Mononuclear cell (primary cell): Measurements from ENCODE around the gene HES2. TPM values are rescaled to one million over a fixed set of nuclear protein-coding genes. Genes with fewer than 3 reads are reported as not detected.

Experiments
- H3K27me3 ChIP-seq: 2 replicates; pipeline ENCODE4 v1.6.0; 2011; ENCODE audit warnings: low read length, control low read depth; ENCODE audit not compliant: insufficient read depth
- H3K4me1 ChIP-seq: 2 replicates; pipeline ENCODE4 v1.5.1; 2011; ENCODE audit warnings: mild to moderate bottlenecking, low read length, control low read depth; ENCODE audit not compliant: insufficient read depth
- H3K4me3 ChIP-seq: 2 replicates; pipeline ENCODE4 v1.5.1; 2011; ENCODE audit warnings: mild to moderate bottlenecking, low read length, moderate library complexity
- H3K9me3 ChIP-seq: 2 replicates; pipeline ENCODE4 v1.5.1; 2011; ENCODE audit warnings: low read depth, mild to moderate bottlenecking, control low read depth, low read length
- total RNA-seq: library from RNA; depleted of rRNA; stranded (reverse); fragments of >200 nt; gene quantifications from one replicate; pipeline ENCODE4 v1.2.3, GENCODE V29; 2012

The HES2 gene, protein sequence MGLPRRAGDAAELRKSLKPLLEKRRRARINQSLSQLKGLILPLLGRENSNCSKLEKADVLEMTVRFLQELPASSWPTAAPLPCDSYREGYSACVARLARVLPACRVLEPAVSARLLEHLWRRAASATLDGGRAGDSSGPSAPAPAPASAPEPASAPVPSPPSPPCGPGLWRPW
- total RNA-seq, result not detected

DNA sequence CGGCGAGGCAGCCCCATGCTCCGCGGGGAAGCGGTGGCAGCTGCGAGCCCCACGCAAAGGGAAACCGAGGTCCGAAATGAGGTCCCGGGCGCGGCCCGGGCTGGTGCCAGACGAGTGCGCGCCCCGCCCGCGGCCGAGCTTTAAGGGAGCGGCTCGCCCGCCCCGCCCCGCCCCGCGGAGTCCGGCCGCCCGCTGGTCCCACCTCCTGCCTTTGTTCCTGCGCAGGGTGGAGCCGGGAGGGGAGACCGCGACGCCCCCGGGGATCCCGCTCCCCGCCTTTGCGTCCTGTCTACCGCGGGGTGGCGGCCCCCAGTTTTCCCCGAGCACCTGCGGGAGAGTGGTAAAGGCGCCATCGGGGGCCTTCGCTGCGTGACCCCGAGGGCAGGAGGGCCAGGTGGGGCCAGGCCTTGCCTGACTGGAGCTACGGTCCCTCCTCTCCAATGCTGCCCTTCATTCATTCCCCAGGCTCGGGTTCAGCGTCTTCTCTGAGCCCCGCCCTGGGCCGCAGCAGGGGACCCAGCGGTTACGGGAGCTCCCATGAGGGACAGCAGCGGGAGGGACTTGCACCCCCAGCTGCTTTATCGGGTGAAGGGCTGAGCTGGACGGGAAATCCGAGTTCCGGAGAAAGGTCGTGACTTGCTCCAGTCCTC lies at the start of gene HES2:
Gene HES2 (minus strand): TSS at position 116 of the 650 bp plus-strand sequence. CDS start 99 bp downstream, at position 17.
- peaks cover 16% of the 10 kb centered on the region for H3K4me1 ChIP-seq
- H3K27me3 ChIP-seq, result peaks cover 59% of the 10 kb centered on the region
- H3K4me3 ChIP-seq, result no peak within 1 kb of the TSS
- no peaks in the 10 kb centered on the region for H3K9me3 ChIP-seq

DNA sequence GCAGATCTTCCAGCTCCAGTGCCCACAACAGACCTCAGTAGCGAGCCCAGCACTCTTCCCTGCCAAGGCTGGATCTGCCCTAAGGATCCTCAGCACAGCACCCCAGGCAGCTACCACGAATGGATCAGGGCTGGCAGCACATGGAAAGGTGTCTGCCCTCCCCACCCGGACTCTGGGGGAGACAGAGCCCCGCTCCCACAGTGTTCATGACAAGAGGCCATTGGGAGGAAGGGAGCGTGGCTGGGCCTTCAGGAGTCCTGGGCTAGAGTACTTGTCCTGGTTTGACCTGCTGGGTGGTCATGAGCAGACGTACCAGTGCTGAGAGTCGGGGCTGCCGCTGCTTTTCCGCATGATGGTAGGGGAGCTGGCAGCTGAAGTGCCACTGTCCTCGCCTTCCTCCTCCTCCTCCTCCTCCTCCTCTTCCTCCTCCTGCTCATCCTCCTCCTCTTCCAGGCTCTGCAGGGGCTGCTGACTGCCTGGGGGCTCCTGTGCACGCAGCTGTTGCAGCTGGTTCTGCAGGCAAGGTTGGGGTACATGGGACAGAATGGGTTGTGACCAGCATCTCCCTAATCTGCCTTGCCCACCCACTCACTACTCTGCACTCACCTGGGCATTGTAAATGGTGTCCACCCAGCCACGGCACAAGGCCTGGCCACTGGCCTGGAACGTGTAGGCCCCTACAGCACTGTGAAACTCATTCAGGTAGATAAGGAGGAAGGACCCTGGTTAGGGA lies 49.2 kb upstream of the HES2 start:
- no peak overlapping the region for H3K4me3 ChIP-seq
- H3K27me3 ChIP-seq, result no peaks in the 10 kb centered on the region
- H3K4me1 ChIP-seq, result peaks cover 5% of the 10 kb centered on the region
- no peaks in the 10 kb centered on the region for H3K9me3 ChIP-seq

DNA sequence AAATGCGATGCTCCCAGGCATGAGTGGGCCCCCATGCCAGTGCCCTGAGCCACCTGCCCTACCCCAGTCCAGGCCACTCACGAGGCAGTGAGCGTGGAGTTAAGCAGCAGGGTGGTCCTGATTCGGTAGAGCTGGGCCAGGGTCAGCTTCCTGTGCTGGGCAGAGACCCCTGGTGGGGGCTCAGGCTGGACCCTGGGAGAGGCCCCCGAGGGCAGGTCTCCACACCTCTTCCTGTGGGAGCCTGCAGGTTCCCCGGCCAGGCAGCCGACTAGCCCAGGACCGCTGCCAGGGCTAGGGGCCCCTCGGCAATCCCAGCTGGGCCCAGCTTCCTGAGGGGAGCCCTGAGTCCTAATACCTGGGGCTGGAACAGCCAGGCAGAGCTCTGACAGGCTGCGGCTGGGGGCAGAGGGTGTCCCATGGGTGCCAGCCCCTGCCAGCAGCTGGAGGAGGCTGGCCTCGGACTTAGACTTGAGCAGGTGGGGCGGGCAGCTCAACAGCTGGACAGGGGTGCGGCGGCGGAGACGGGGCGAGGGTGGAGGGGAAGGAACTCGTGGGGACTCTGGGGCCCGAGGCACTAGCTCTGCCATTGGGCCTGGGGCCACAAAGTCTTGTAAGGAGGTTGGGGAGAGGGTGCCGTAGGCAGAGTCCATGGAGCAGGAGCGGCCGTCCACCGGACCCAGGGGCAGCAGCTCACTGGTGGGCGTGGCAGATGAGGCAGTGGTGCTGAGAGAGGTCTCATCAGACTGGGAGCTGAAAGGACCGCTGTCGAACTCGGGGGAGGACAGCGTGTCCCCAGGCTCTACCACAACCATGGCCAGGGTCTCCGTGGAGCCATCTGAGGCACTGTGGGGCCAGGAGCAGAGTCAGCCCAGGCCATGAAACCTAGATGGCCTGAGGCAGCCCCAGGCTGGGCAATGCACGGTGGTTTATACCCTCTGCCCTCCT lies 48.3 kb upstream of the HES2 start:
- Histone ChIP-seq H3K4me1 (peaks cover 5% of the 10 kb centered on the region), H3K4me3 (no peak overlapping the region), H3K9me3 (no peaks in the 10 kb centered on the region), H3K27me3 (no peaks in the 10 kb centered on the region)

DNA sequence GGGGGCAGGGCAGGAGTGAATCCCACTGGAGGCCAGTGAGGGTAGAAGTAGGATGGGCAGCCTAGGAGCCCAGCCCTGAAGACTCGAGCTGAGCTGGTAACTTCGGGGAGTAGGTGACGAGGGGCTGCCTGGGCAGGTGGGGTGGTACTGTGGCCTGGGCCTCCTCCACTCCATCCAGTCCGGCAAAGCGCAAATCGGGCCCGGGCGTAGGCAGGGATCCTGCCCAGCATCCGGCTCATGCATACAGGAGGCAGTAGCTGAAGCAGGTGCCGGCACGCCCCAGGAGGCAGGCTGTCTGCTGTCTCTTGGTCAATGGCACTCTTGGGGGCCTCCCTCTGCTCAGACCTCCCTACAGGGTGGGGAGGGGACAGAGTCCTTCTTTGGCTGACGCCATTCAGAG lies 47.5 kb upstream of the HES2 start:
- H3K9me3 ChIP-seq, result no peaks in the 10 kb centered on the region
- H3K27me3 ChIP-seq, result no peaks in the 10 kb centered on the region
- H3K4me3 ChIP-seq, result no peak overlapping the region
- H3K4me1 ChIP-seq, result peaks cover 10% of the 10 kb centered on the region

DNA sequence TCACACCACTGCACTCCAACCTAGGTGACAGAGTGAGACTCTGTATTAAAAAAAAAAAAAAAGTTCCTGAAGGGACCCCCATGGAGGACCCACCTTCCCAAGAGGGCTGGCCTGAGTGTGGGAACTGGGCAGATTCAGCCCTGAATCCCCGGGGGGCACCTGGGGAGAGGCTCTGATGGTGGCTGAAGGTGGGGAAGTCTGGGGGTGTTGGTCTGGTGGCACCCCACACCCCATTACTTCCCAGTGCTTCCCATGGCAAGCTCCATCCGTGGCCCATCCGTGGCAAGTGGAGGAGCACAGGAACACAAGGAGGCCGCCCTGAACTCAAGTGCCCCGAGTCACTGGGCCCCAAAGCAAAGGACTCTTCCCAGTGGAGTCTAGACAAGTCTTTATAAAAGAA lies 47.0 kb upstream of the HES2 start:
- Histone ChIP-seq H3K4me3 (no peak overlapping the region), H3K9me3 (no peaks in the 10 kb centered on the region), H3K4me1 (peaks cover 15% of the 10 kb centered on the region), H3K27me3 (no peaks in the 10 kb centered on the region)

DNA sequence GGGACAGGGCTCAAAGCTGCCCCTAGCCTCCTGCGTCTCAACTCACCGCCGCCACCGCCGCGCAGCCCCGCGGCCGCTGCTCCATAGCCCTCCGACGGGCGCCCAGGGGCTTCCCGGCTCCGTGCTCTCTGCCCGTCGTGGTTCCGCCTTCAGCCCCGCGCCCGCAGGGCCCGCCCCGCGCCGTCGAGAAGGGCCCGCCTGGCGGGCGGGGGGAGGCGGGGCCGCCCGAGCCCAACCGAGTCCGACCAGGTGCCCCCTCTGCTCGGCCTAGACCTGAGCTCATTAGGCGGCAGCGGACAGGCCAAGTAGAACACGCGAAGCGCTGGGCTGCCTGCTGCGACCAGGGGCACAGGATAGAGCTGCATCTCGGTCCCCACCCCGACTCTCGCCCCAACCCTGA lies 46.3 kb upstream of the HES2 start, which contains the start of gene TNFRSF25:
Gene TNFRSF25 (minus strand): TSS at position 151 of the 400 bp plus-strand sequence. CDS start 66 bp downstream, at position 85.
- Histone ChIP-seq H3K4me3 (peak within 1 kb of the TSS; percentile 47), H3K9me3 (no peaks in the 10 kb centered on the region), H3K4me1 (peaks cover 22% of the 10 kb centered on the region), H3K27me3 (no peaks in the 10 kb centered on the region)

DNA sequence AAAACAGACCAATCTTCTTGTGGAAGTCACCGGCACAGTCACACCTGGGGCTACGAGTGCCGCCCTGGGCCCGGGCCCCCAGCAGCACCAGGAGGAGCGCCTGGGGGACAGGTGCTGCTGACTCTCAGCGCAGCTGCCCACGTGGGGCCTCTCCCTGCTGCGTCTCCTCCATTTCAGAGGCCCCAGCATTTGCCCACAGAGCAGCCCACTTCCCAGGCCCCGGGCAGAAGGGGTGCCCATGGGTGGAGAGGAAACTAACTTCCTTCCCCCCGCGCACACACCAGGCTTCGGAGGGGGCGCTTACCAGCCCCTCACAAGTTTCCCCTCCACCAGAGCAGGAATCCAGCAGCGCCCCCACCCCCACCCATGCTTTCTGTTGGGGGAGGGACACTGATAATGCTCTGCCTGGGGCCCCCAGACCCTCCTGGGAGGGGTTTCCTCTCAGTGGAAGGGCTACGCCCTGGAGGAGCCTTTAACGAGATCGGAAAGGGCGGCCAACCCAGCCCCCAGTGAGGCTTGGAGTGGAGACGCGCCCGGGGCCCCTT lies 45.8 kb upstream of the HES2 start:
- Histone ChIP-seq H3K27me3 (no peaks in the 10 kb centered on the region), H3K9me3 (no peaks in the 10 kb centered on the region), H3K4me3 (peak overlapping the region; percentile 47), H3K4me1 (peaks cover 27% of the 10 kb centered on the region)

DNA sequence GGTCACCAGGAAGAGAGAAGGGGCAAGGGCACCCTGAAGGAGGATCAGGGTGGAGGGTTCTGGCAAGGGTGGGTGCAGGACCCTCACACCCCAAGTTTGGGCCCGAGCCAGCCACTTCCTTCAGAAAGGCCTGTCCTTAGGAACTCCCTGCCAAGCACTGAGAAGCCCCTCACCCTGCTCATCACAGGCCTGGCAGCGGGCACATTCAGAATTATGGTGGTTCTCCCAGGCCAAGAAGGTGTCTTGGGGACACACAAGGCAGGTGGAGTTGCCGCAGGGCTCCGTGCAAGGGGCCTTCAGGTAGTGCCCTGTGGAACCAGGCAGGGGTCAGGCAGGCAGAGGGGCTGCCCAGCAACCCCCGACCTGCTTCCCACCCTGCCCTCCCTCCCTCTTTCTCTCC lies 45.2 kb upstream of the HES2 start:
- peaks cover 28% of the 10 kb centered on the region for H3K4me1 ChIP-seq
- peak overlapping the region; percentile 47 for H3K4me3 ChIP-seq
- H3K27me3 ChIP-seq, result no peaks in the 10 kb centered on the region
- no peaks in the 10 kb centered on the region for H3K9me3 ChIP-seq

DNA sequence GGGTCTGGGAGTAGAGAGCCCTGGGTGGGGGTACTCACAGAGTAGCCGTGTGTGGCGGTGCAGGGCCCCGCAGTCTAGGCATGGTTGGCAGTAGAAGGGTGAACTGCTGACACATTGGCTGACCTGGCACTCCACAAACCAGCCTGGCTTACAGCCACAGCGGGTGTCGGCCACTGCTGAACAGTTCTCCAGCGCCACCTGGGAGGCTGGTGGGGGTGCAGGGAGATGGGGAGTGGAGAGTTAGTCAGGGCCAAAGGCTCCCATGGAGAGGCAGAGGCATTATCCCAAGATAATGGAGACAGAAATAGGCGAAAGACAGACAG lies 44.8 kb upstream of the HES2 start:
- Histone ChIP-seq H3K27me3 (no peaks in the 10 kb centered on the region), H3K9me3 (no peaks in the 10 kb centered on the region), H3K4me1 (peaks cover 28% of the 10 kb centered on the region), H3K4me3 (peak overlapping the region; percentile 47)

DNA sequence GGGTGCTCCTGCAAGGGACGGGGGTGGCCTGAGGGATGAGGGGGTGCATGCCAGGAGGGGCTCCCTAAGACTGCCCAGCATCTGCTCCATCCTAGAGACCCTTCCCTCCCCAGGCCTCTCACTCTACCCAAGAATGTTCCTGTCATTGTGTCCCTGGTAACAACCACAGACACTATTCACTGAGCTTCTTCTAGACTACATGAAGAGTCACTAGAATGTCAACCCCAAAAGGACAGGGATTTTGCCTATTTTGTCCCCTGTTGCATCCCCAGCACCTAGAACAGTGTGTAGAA lies 43.3 kb upstream of the HES2 start:
- Histone ChIP-seq H3K9me3 (no peaks in the 10 kb centered on the region), H3K27me3 (no peaks in the 10 kb centered on the region), H3K4me1 (peaks cover 28% of the 10 kb centered on the region), H3K4me3 (no peak overlapping the region)

DNA sequence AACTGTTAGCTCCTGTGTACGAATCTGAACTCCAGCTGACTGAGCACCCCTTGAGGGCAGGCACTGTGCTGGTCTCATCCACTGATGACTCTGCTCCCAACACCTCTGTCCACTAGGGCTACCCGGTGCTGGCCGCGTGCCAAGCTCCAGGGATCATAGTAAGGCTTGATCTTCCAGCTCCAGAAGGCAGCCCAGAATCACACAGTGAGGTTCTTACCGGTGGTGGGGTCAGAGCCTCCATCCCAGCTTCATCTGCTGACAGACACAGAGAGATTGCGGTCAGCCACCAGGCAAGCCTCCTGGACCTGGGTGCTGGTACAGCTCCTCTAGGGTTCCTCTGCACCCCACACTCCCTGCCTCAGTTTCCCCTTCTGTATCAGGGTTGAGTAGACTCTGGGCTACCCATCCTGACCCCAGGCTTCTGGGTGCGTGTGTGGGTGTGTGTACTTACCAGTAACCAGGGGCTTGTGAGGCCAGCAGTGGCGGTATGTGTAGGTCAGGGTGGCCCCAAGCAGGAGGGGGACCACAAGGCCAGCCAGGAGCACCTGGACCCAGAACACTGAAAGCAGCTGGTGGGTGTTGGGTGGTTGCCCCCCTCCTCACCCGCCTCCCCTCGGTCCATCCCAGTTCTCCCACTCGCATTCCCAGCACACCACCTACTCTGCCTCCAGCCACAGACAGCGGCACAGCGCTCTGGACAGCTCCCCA lies 42.8 kb upstream of the HES2 start:
- Histone ChIP-seq H3K27me3 (no peaks in the 10 kb centered on the region), H3K4me3 (no peak overlapping the region), H3K9me3 (no peaks in the 10 kb centered on the region), H3K4me1 (peaks cover 28% of the 10 kb centered on the region)

DNA sequence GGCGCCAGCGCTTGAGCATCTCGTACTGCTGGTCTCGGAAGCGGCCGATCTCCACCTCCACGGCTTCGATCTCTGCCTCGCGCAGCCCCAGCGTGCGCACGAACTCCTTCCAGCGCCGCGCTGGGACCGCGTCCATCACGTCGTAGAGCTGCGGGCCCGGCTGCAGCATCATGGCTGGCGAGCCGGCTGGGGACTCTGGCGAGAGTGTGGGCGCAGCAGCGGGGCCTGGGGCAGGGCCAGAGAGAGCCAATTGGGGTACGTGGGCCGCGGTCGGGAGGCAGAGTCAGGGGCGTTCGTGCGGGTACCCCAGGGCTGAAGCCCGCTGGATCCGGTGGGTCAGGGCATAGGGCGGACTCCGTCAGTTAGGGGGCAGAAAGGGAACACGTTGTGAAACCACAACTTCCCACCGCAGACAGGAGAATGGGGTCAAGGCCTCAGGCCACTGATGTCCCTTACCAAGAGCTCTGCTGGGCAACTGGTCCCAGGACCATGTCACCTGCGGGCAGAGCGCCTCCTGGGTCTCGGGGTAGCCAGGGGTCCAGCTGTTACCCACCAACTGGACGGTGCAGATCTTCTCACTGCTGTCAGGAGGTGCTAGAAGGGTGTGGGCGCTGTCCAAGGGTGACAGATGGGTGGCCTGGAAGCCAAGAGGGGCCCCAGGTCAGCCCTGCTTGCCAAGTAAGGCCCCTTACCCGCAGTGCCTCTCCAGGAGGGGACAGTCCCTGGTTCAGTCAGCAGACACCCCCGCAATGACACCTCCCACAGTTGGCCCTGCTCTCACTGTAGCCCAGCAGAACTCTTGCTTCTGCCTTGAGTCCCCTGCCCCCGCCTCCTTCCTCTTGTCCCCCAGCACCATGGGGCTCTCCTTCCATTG lies 42.1 kb upstream of the HES2 start:
- no peak overlapping the region for H3K4me3 ChIP-seq

DNA sequence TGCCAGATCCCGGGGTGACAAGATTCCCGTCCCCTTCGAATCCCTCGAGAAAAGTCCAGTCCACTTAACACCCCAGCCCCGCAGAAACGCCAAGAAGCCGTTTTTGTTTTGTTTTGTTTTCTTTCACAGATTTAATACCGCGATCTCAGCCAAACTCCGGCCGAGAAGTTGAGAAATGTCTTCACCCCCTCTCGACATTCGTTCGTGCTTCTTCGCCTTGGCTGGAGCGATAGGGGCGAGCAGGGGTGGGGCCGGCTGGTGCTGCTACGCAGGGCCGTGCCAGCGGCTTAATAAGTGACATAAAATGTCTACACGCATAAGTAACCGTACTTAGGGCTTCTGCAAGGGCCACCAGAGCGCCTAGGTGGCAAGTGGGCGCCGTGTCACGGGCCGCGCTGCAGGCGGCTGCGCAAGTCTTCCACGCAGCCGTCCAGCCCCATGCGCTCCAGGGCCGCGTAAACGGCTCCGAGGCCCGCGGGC lies 41.4 kb upstream of the HES2 start:
- H3K27me3 ChIP-seq, result no peaks in the 10 kb centered on the region
- H3K4me3 ChIP-seq, result no peak overlapping the region
- peaks cover 28% of the 10 kb centered on the region for H3K4me1 ChIP-seq
- no peaks in the 10 kb centered on the region for H3K9me3 ChIP-seq

More for the DNA sequence above, 42.1 kb upstream of the HES2 start:
- Histone ChIP-seq H3K4me1 (peaks cover 28% of the 10 kb centered on the region), H3K27me3 (no peaks in the 10 kb centered on the region), H3K9me3 (no peaks in the 10 kb centered on the region)
